AG04450 (cell line): ENCODE data around the gene QRSL1. TPM values are rescaled to one million over a fixed set of nuclear protein-coding genes. Genes with fewer than 3 reads are reported as not detected.

Experiments
- CTCF ChIA-PET: fragments of 300-600, 350-600 bp; formaldehyde crosslinking; extraction: SDS; loops from one replicate; lab custom pipeline; 2022; ENCODE audit warnings: antibody characterized with exemption, inconsistent platforms; lab: Charles Lee
- POLR2A ChIA-PET: fragments of 350-600 bp; formaldehyde crosslinking; extraction: SDS; loops from one replicate; lab custom pipeline; 2021; ENCODE audit warnings: antibody characterized with exemption, inconsistent platforms; lab: Yijun Ruan, JAX
- DNase-seq: peaks from one replicate; pipeline ENCODE4 v3.0.0-alpha.2; 2011; ENCODE audit warnings: low read depth, low spot score
- H3K27ac ChIP-seq: one replicate; pipeline ENCODE4 v1.5.1; 2012; ENCODE audit warnings: low read depth, low read length, control low read depth
- H3K27me3 ChIP-seq: one replicate; pipeline ENCODE4 v1.6.0; 2012; ENCODE audit warnings: low read length; ENCODE audit not compliant: control insufficient read depth, insufficient read depth
- H3K4me3 ChIP-seq: 2 replicates; pipeline ENCODE4 v1.5.1; 2011; ENCODE audit warnings: mild to moderate bottlenecking, low read depth, low read length, control low read depth
- H3K9me3 ChIP-seq: 2 replicates; pipeline ENCODE4 v1.5.1; 2012; ENCODE audit warnings: low read length; ENCODE audit not compliant: control insufficient read depth, insufficient read depth
- CTCF ChIP-seq: IDR thresholded peaks from 2 replicates; pipeline ENCODE4 v1.5.1; 2011; ENCODE audit warnings: low read depth, low read length, control low read depth, inconsistent platforms
- polyA plus RNA-seq: library from polyadenylated mRNA; depleted of rRNA; stranded (reverse); fragments of >200 nt; gene quantifications from 2 replicates; pipeline ENCODE4 v1.2.3, GENCODE V29; 2011

Gene QRSL1
- polyA plus RNA-seq, 1 experiment, result 12.5 TPM

- ChIA-PET CTCF (interaction anchor here (0.5 to 2.0 kb wide), 6 partner anchors 17 to 1256 kb away, joined by 3 to 8 read pairs (median 4); no protein-coding TSS in a partner anchor), POLR2A (interaction anchor here (1.2 kb wide), 1 partner anchor 11 kb away, joined by 3 read pairs; no protein-coding TSS in a partner anchor)
- H3K27me3 ChIP-seq, result no peaks in the 10 kb centered on the region
- no peak overlapping the region for H3K4me3 ChIP-seq
- no peak for TF ChIP-seq CTCF
- H3K9me3 ChIP-seq, result no peaks in the 10 kb centered on the region
- DNase-seq, result peak; percentile 37
- H3K27ac ChIP-seq, result peak overlapping the region; percentile 70
These were observed 38.1 kb upstream of the QRSL1 start for GRCh38 chr6:106591111-106591825.

GRCh38 chr6:106599440-106599839, 29.9 kb upstream of the QRSL1 start:
- no peak for TF ChIP-seq CTCF
- H3K9me3 ChIP-seq, result no peaks in the 10 kb centered on the region
- H3K27ac ChIP-seq, result no peak overlapping the region
- CTCF ChIA-PET, result no interaction called here
- no peaks in the 10 kb centered on the region for H3K27me3 ChIP-seq
- no peak overlapping the region for H3K4me3 ChIP-seq
- no peak for DNase-seq
- POLR2A ChIA-PET, result no interaction called here

GRCh38 chr6:106600329-106600728, 29.0 kb upstream of the QRSL1 start:
- Histone ChIP-seq H3K27me3 (no peaks in the 10 kb centered on the region), H3K4me3 (no peak overlapping the region), H3K27ac (no peak overlapping the region), H3K9me3 (no peaks in the 10 kb centered on the region)
- no peak for TF ChIP-seq CTCF
- ChIA-PET POLR2A (no interaction called here), CTCF (no interaction called here)
- DNase-seq, result no peak

- CTCF ChIA-PET, result interaction anchor here (0.6 to 1.5 kb wide), 11 partner anchors 9 to 371 kb away, joined by 3 to 8 read pairs (median 4); no protein-coding TSS in a partner anchor
- POLR2A ChIA-PET, result no interaction called here
- TF ChIP-seq CTCF, result peak; percentile 60
- no peaks in the 10 kb centered on the region for H3K9me3 ChIP-seq
- H3K4me3 ChIP-seq, result no peak overlapping the region
- H3K27me3 ChIP-seq, result no peaks in the 10 kb centered on the region
- no peak overlapping the region for H3K27ac ChIP-seq
- DNase-seq, result no peak
These were observed 21.2 kb upstream of the QRSL1 start for GRCh38 chr6:106608080-106608668.

GRCh38 chr6:106609699-106610098, 19.7 kb upstream of the QRSL1 start:
- CTCF ChIA-PET, result interaction anchor here (1.2 kb wide), 1 partner anchor 370 kb away, joined by 6 read pairs; no protein-coding TSS in a partner anchor
- peak; percentile 28; the same call in 1 of the 2 replicates for TF ChIP-seq CTCF
- Histone ChIP-seq H3K27me3 (no peaks in the 10 kb centered on the region), H3K4me3 (no peak overlapping the region), H3K9me3 (no peaks in the 10 kb centered on the region), H3K27ac (no peak overlapping the region)
- DNase-seq, result no peak
- POLR2A ChIA-PET, result no interaction called here
